Fibroblast of the aortic adventitia (primary cell): ENCODE results near the gene SAMD4A. TPM values are rescaled to one million over a fixed set of nuclear protein-coding genes. Genes with fewer than 3 reads are reported as not detected.

ENCODE experiments used
- DNase-seq: peaks from one replicate; pipeline ENCODE4 v3.0.0-alpha.2; 2010; ENCODE audit warnings: low read depth
- H3K4me3 ChIP-seq: 2 replicates; pipeline ENCODE4 v1.5.1; 2011; ENCODE audit warnings: low read depth, mild to moderate bottlenecking, control low read depth, low read length, moderate library complexity
- total RNA-seq: library from RNA; depleted of rRNA; stranded (reverse); fragments of >200 nt; gene quantifications from 2 replicates; pipeline ENCODE4 v1.2.3, GENCODE V29; 2012; ENCODE audit warnings: low replicate concordance
- TF ChIP-seq, protein P1 (sequence below): IDR thresholded peaks from 2 replicates; pipeline ENCODE4 v1.5.1; 2011; ENCODE audit warnings: mild to moderate bottlenecking, low read length, control low read depth, inconsistent platforms; ENCODE audit not compliant: insufficient read depth

Gene SAMD4A
- total RNA-seq, 1 donor = 20.1 TPM

DNA sequence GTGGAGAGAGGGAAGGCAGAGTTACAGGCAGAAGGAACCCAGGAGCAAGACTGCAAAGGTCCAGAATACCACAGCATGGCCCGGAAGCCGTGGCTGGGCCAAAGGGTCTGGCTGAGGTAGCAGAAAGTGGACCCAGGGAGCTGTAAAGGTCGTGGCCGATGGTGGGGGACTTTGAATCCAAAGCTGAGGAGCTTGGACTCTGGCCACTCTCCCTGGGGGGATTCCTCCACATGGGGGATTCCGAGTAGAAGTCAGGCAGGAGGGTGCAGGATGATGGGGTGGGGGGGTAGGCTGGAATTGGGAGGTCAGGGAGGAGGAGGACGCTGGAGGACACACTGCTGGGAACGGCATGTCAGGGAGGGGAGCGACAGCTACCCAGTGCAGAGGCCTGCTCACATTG lies 210.5 kb downstream of the SAMD4A start:
- H3K4me3 ChIP-seq = no peak overlapping the region
- DNase-seq = no peak
- TF ChIP-seq, protein P1, sequence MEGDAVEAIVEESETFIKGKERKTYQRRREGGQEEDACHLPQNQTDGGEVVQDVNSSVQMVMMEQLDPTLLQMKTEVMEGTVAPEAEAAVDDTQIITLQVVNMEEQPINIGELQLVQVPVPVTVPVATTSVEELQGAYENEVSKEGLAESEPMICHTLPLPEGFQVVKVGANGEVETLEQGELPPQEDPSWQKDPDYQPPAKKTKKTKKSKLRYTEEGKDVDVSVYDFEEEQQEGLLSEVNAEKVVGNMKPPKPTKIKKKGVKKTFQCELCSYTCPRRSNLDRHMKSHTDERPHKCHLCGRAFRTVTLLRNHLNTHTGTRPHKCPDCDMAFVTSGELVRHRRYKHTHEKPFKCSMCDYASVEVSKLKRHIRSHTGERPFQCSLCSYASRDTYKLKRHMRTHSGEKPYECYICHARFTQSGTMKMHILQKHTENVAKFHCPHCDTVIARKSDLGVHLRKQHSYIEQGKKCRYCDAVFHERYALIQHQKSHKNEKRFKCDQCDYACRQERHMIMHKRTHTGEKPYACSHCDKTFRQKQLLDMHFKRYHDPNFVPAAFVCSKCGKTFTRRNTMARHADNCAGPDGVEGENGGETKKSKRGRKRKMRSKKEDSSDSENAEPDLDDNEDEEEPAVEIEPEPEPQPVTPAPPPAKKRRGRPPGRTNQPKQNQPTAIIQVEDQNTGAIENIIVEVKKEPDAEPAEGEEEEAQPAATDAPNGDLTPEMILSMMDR = no peak

DNA sequence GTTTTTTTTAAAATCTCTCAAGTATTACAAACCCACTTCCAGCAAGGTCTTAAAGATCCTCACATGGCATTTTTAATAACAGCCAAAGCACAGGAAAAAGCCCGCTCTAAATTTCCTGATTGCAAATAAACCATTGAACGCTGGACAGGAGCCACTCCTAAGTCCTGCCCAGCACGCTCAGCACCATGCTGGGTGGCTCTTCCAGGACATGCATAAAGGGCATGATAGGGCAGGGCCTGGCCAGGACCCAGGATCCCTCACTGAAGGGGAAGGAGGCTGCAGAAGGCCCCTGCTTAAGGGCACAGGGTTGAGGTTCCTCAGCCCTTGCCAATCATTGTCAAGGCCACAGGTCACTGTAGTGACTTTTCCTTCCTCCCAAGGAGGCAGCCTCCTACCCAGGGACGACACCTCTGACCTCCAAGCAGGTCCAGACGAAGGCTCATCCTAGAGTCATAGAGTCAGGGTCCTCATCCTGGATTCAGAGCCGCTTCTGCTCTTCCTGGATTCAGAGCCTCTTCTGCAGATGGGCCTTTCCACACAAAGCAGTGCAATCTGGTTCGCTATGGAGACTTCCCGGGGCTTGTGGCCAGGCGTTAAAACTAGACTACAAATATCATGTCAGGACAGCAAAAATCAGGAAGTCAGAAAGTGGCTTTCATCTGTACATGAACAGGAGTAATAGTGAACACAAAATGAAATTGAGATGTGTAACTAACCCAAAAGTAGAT lies 211.9 kb downstream of the SAMD4A start:
- TF ChIP-seq, protein P1 = no peak
- no peak for DNase-seq
- no peak overlapping the region for H3K4me3 ChIP-seq

DNA sequence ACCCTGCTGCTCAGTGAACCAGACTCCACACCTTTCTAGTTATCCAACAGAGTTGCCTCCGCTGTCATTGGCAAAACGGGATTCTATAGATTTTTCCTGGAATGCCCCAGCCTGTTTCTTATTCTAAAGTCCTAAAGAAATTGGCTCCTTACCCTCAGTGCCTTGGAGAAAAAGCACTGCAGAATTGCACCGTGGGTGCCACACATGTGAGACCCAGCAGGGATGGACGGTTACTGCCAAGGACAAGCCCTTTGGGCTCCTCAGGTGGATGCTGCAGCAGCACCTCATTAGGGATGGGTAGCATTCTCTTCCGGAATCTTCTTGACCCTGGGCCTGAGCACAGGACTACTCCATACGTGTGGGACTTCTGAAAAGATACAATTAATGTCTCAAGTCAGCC lies 214.2 kb downstream of the SAMD4A start:
- DNase-seq = no peak
- no peak overlapping the region for H3K4me3 ChIP-seq
- TF ChIP-seq, protein P1 = no peak

DNA sequence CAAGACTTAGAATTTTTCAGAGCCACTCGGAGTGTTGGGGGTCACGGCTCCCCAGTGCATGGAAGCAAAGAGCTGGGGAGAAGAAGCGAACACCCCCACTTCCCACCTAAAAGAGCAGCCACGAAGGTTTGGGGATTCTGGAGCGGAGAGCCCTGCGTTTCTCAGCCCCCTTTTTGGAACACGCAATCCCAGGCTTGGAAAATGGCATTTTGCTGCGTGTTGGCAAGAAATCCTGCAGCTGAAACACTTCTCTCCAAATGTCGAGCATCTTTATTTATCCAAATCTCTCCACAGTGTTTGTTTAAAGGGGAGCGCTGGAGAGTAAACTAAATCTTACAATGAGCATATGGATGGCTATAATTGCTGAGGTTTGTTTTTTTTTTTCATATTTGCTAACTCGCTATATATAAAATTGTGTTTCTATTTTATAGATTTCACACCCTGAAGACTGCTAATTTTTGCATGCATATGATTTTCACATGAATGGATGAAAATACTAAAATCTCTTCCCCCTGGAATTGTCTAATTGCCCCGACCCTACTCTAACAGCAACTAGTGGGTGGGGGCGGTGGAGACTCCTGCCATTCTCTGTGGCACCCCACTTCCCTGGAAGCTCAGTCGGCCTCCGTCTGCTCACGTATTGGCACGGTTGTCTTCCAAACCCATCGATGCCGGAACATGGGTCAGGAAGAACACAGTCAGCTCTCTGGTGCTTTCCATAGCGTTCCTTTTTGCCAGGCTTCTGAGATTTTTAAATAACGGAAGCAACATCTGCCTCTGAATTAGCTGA lies 215.2 kb downstream of the SAMD4A start:
- TF ChIP-seq, protein P1 = no peak
- no peak overlapping the region for H3K4me3 ChIP-seq
- DNase-seq = no peak

DNA sequence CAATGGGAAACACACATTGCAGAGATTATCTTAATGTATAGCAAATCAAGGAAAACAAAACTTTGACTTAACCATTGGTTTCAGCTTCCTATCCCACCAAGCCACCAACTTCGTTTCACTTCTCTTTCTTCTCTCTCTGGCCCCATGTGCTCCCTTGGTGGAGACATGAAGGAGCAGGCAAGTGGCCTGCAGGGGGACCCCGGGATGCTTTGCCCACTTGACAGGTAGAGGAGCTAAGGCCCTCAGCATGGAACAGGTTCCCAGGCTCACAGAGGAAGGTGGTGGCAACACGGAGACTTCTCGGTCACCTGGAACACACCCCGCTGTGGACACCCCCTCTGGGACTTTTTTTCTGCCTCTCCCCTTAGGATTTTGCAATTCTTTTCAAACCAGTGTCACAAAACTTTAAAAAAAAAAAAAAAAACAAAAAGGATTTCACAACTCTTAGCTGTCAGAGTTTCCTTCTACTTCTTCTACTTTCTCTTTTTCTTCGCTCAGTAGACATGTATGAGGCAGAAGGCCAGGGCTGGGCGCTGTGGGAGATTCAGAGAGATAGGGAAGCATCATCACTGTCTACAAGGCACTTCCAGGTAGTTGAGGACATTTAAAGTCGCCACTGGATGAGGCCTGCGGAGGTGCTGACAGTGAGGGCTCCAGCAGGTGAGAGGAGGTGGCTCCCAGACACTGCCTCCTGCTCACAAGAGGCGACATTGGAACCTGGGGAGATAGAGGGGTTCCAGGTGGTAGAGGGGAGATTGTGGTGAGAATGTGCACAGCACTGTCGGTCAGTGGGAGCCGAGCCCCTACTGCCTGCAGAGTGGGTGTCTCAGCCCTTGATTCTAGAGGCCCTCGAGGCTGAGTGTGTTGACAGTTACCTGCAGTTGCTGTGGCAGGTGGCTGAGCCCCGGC lies 216.1 kb downstream of the SAMD4A start:
- no peak overlapping the region for H3K4me3 ChIP-seq
- TF ChIP-seq, protein P1 = no peak
- no peak for DNase-seq

DNA sequence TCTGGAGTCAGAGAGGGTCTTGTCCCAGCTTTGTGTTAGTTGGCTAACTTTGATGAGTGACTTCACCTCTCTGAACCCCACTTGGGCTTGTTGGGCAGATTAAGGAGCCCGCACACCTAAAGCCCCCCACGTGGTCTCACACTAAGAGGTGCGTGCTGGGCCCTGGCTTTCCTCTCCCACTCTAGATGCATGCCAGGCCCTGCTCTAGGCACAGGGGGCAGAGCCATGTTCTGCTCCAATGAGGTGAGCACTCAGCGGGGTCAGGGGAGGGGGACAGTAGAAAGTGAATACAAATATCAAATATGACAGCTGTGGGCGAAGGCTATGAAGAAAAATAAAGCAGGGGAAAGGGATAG lies 216.7 kb downstream of the SAMD4A start:
- DNase-seq = no peak
- TF ChIP-seq, protein P1 = no peak
- no peak overlapping the region for H3K4me3 ChIP-seq
